Uterus (tissue), 2 donors: Measurements from ENCODE around the gene CCDC93.

Experiments used
- CTCF ChIP-seq, 4 experiments: fragments of 200-600 bp in 2 of 4; fragments of 450-650 bp in 2 of 4; sonication (generic) in 2 of 4; IDR thresholded peaks; one replicate each; pipeline ENCODE4 v1.5.1; 2016 to 2019; ENCODE audit warnings: antibody characterized with exemption in 4 of 4, mild to moderate bottlenecking in 2 of 4, moderate library complexity in 1 of 4
- POLR2A ChIP-seq, 2 donors: fragments of 450-650 bp; IDR thresholded peaks; one replicate each; pipeline ENCODE4 v1.6.1; 2016; ENCODE audit warnings: antibody characterized with exemption in 2 of 2, mild to moderate bottlenecking in 1 of 2, moderate library complexity in 1 of 2

- TF ChIP-seq POLR2A (IDR thresholded peaks at IDR 0.05) (no peak), CTCF (IDR thresholded peaks at IDR 0.05) (no peak)
Observed at GRCh38 chr2:117989854-117990438, 23.9 kb downstream of the CCDC93 start.
